GM23338 (cell line): ENCODE measurements around the gene PFKFB3. TPM values are rescaled to one million over a fixed set of nuclear protein-coding genes. Genes with fewer than 3 reads are reported as not detected.

Source experiments
- ATAC-seq: fragments of 200-7000 bp; cut with Tn5 transposase; 3 replicates; pipeline ENCODE4 v1.9.1; 2020
- DNase-seq: peaks from one replicate; pipeline ENCODE4 v3.0.0-alpha.2; 2015; ENCODE audit warnings: low spot score
- H2AFZ ChIP-seq: fragments of 200-600 bp; sonication (generic); 2 replicates; pipeline ENCODE4 v1.8.0; 2016; ENCODE audit warnings: antibody characterized with exemption, mild to moderate bottlenecking, moderate library complexity
- H3F3A ChIP-seq: fragments of 200-600 bp; sonication (generic); replicated peaks from 2 replicates; pipeline ENCODE4 v1.8.0; 2017; ENCODE audit warnings: antibody characterized with exemption, mixed run types, low read depth
- H3K27ac ChIP-seq: fragments of 200-600 bp; sonication (generic); 2 replicates; pipeline ENCODE4 v1.6.1; 2016; ENCODE audit warnings: low read depth
- H3K27me3 ChIP-seq: fragments of 200-600 bp; sonication (generic); 2 replicates; pipeline ENCODE4 v1.8.0; 2016; ENCODE audit warnings: mild to moderate bottlenecking, mixed run types, moderate library complexity; ENCODE audit not compliant: insufficient read depth
- H3K36me3 ChIP-seq: fragments of 200-600 bp; sonication (generic); 2 replicates; pipeline ENCODE4 v1.8.0; 2016; ENCODE audit warnings: mild to moderate bottlenecking; ENCODE audit not compliant: insufficient read depth
- H3K4me1 ChIP-seq: fragments of 200-600 bp; sonication (generic); 2 replicates; pipeline ENCODE4 v1.8.0; 2016; ENCODE audit warnings: mild to moderate bottlenecking, moderate library complexity; ENCODE audit not compliant: insufficient read depth
- H3K4me2 ChIP-seq: fragments of 200-600 bp; sonication (generic); 2 replicates; pipeline ENCODE4 v1.7.1; 2017; ENCODE audit warnings: mixed run types
- H3K4me3 ChIP-seq: fragments of 200-600 bp; sonication (generic); 2 replicates; pipeline ENCODE4 v1.6.1; 2016; ENCODE audit warnings: mixed run types
- H3K79me2 ChIP-seq: fragments of 200-600 bp; sonication (generic); replicated peaks from 2 replicates; pipeline ENCODE4 v1.8.0; 2017; ENCODE audit warnings: mild to moderate bottlenecking; ENCODE audit not compliant: insufficient read depth
- H3K9me2 ChIP-seq: fragments of 200-600 bp; sonication (generic); 2 replicates; pipeline ENCODE4 v1.8.0; 2017; ENCODE audit not compliant: insufficient read depth
- H4K20me1 ChIP-seq: fragments of 200-600 bp; sonication (generic); replicated peaks from 2 replicates; pipeline ENCODE4 v1.8.0; 2017; ENCODE audit warnings: mild to moderate bottlenecking; ENCODE audit not compliant: insufficient read depth
- H3K27ac Mint-ChIP-seq: 2 replicates; pipeline ENCODE4 v1.8.0; 2020; ENCODE audit warnings: inconsistent platforms, mild to moderate bottlenecking, moderate library complexity, mixed read lengths
- H3K27me3 Mint-ChIP-seq: 3 replicates; pipeline ENCODE4 v1.8.0; 2022; ENCODE audit warnings: low read depth, mild to moderate bottlenecking, moderate library complexity, mixed read lengths, inconsistent platforms; ENCODE audit not compliant: insufficient read depth, poor library complexity
- H3K36me3 Mint-ChIP-seq: 3 replicates; pipeline ENCODE4 v1.8.0; 2021; ENCODE audit warnings: low read depth, mild to moderate bottlenecking, inconsistent platforms, moderate library complexity, mixed read lengths
- H3K4me1 Mint-ChIP-seq: 3 replicates; pipeline ENCODE4 v1.8.0; 2020; ENCODE audit warnings: mild to moderate bottlenecking, inconsistent platforms, mixed read lengths
- H3K4me3 Mint-ChIP-seq: 3 replicates; pipeline ENCODE4 v1.8.0; 2021; ENCODE audit warnings: moderate library complexity, mild to moderate bottlenecking, inconsistent platforms, mixed read lengths
- H3K9me3 Mint-ChIP-seq: 3 replicates; pipeline ENCODE4 v1.8.0; 2020; ENCODE audit warnings: moderate library complexity, mild to moderate bottlenecking, inconsistent platforms, mixed read lengths
- CREB1 ChIP-seq: fragments of 250-450 bp; sonication (Bioruptor Pico); IDR thresholded peaks from 2 replicates; pipeline ENCODE4 v1.5.0; 2020; ENCODE audit warnings: low read depth, mild to moderate bottlenecking, moderate library complexity
- EZH2 ChIP-seq: fragments of 200-600 bp; sonication (generic); IDR thresholded peaks from one replicate; pipeline ENCODE4 v1.8.0; 2017; ENCODE audit warnings: antibody characterized with exemption, mild to moderate bottlenecking, low read depth; ENCODE audit not compliant: unreplicated experiment
- EZH2phosphoT487 ChIP-seq: fragments of 200-600 bp; sonication (generic); IDR thresholded peaks from one replicate; pipeline ENCODE4 v1.8.1; 2018; ENCODE audit warnings: antibody characterized with exemption; ENCODE audit not compliant: unreplicated experiment
- JUNB ChIP-seq: IDR thresholded peaks from one replicate; pipeline ENCODE4 v1.6.1; 2016; ENCODE audit warnings: antibody characterized with exemption; ENCODE audit not compliant: unreplicated experiment
- NANOG ChIP-seq: IDR thresholded peaks from 2 replicates; pipeline ENCODE4 v1.6.1; 2016; ENCODE audit warnings: antibody characterized with exemption, borderline replicate concordance
- ZNF114 ChIP-seq: fragments of 250-450 bp; sonication (Bioruptor Pico); IDR thresholded peaks from 2 replicates; pipeline ENCODE4 v1.5.0; 2020; ENCODE audit warnings: mild to moderate bottlenecking, moderate library complexity
- ZNF331 ChIP-seq: fragments of 250-450 bp; sonication (Bioruptor Pico); IDR thresholded peaks from 2 replicates; pipeline ENCODE4 v1.5.0; 2020; ENCODE audit warnings: low read depth, mild to moderate bottlenecking, moderate library complexity
- polyA plus RNA-seq: library from polyadenylated mRNA; unstranded; fragments of >200 nt; fragmentation: Nextera tagmentation; extraction: Ambion mirVana; gene quantifications from 2 replicates; pipeline ENCODE4 v1.2.1, GENCODE V29; 2016
- total RNA-seq: library from RNA; depleted of rRNA; stranded (reverse); fragments of >200 nt; shearing (Covaris generic); gene quantifications from 2 replicates; pipeline ENCODE4 v1.2.3, GENCODE V29; 2014
- TF ChIP-seq, protein P1 (sequence below): IDR thresholded peaks from 2 replicates; pipeline ENCODE4 v1.6.1; 2016; ENCODE audit warnings: antibody characterized with exemption
- TF ChIP-seq, protein P2 (sequence below): fragments of 250-450 bp; sonication (Bioruptor Pico); IDR thresholded peaks from 2 replicates; pipeline ENCODE4 v1.5.0; 2020; ENCODE audit warnings: mild to moderate bottlenecking, moderate library complexity
- TF ChIP-seq, protein P3 (sequence below): IDR thresholded peaks from one replicate; pipeline ENCODE4 v1.6.1; 2018; ENCODE audit warnings: antibody characterized with exemption; ENCODE audit not compliant: unreplicated experiment

Gene PFKFB3
- total and polyA plus RNA-seq, 2 experiments from 2014 or later, result 9.5 to 26.8 TPM

DNA sequence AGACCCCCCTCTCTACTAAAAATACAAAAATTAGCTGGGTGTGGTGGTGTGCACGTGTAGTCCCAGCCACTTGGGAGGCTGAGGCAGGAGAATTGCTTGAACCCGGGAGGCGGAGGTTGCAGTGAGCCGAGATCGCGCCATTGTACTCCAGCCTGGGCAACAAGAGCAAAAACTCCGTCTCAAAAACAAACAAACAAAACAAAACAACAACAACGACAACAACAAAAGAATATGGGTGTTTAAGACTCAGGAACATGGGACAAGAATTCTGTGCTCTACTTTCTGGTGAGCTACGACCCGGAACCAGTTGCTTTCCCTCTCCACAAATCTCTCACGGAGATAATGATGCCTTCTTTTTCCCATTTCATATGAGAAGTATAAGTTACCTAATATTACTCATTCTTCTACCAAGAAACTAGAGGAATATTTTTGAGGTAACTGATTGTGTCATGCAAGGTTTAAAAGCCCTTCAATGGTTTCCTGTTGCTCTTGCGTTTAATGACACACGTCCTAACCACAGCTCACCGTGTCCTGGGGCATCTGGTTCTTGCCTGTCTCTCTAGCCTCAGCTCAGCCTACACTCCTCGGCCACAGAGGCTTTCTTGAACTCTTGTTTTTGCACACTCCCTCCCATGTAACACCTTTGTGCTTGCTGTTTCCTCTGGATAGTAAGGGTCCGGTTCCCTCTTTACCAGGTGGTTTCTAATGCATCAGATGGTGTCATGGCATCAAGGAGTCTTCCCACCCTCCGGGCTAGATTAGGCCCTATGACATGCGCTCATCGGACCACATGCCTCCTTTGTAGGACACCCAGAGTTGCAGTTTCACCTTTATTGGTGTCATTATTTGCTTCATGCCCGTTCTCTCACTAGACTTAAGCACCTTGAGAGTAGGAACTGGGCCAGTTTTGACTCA, 67.5 kb downstream of the PFKFB3 start (continued):
- TF ChIP-seq, protein P1, sequence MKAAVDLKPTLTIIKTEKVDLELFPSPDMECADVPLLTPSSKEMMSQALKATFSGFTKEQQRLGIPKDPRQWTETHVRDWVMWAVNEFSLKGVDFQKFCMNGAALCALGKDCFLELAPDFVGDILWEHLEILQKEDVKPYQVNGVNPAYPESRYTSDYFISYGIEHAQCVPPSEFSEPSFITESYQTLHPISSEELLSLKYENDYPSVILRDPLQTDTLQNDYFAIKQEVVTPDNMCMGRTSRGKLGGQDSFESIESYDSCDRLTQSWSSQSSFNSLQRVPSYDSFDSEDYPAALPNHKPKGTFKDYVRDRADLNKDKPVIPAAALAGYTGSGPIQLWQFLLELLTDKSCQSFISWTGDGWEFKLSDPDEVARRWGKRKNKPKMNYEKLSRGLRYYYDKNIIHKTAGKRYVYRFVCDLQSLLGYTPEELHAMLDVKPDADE, result no peak
- no peak for TF ChIP-seq CREB1 (CRISPR knock-in tag)
- TF ChIP-seq NANOG, result no peak
- no peak for TF ChIP-seq ZNF331

DNA sequence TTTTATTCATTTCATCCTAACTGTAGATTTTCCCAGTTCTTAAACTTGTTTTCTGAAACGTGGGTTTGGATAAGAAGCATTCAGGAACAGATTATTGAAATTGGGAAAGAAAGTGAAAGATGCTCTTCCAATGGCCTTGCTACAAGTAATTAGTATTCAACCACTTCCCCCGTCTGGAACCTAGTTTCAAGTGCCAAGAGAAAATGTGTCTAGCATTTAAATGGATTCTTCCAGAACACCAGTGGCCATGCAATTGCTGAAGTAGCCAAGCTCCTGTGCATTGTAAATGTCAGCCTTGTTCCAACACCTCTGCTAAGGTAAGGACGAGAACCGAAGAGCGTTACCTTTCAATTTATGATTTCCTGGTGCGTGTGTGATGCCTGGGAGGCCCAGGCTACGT, 68.2 kb downstream of the PFKFB3 start:
- H3K4me3 Mint-ChIP-seq, result no peak overlapping the region
- no peak for ATAC-seq
- peaks cover 7% of the 10 kb centered on the region for H3K27me3 Mint-ChIP-seq
- H3K36me3 Mint-ChIP-seq, result no peaks in the 10 kb centered on the region
- DNase-seq, result no peak
- H3K9me3 Mint-ChIP-seq, result no peaks in the 10 kb centered on the region
- Histone ChIP-seq H3F3A (no peaks in the 10 kb centered on the region), H3K27ac (no peak overlapping the region), H3K9me2 (no peaks in the 10 kb centered on the region), H4K20me1 (no peaks in the 10 kb centered on the region), H3K4me1 (no peaks in the 10 kb centered on the region), H3K27me3 (no peaks in the 10 kb centered on the region), H3K79me2 (no peaks in the 10 kb centered on the region), H2AFZ (no peak overlapping the region), H3K4me3 (no peak overlapping the region), H3K36me3 (no peaks in the 10 kb centered on the region), H3K4me2 (no peak overlapping the region)
- TF ChIP-seq, protein P2, sequence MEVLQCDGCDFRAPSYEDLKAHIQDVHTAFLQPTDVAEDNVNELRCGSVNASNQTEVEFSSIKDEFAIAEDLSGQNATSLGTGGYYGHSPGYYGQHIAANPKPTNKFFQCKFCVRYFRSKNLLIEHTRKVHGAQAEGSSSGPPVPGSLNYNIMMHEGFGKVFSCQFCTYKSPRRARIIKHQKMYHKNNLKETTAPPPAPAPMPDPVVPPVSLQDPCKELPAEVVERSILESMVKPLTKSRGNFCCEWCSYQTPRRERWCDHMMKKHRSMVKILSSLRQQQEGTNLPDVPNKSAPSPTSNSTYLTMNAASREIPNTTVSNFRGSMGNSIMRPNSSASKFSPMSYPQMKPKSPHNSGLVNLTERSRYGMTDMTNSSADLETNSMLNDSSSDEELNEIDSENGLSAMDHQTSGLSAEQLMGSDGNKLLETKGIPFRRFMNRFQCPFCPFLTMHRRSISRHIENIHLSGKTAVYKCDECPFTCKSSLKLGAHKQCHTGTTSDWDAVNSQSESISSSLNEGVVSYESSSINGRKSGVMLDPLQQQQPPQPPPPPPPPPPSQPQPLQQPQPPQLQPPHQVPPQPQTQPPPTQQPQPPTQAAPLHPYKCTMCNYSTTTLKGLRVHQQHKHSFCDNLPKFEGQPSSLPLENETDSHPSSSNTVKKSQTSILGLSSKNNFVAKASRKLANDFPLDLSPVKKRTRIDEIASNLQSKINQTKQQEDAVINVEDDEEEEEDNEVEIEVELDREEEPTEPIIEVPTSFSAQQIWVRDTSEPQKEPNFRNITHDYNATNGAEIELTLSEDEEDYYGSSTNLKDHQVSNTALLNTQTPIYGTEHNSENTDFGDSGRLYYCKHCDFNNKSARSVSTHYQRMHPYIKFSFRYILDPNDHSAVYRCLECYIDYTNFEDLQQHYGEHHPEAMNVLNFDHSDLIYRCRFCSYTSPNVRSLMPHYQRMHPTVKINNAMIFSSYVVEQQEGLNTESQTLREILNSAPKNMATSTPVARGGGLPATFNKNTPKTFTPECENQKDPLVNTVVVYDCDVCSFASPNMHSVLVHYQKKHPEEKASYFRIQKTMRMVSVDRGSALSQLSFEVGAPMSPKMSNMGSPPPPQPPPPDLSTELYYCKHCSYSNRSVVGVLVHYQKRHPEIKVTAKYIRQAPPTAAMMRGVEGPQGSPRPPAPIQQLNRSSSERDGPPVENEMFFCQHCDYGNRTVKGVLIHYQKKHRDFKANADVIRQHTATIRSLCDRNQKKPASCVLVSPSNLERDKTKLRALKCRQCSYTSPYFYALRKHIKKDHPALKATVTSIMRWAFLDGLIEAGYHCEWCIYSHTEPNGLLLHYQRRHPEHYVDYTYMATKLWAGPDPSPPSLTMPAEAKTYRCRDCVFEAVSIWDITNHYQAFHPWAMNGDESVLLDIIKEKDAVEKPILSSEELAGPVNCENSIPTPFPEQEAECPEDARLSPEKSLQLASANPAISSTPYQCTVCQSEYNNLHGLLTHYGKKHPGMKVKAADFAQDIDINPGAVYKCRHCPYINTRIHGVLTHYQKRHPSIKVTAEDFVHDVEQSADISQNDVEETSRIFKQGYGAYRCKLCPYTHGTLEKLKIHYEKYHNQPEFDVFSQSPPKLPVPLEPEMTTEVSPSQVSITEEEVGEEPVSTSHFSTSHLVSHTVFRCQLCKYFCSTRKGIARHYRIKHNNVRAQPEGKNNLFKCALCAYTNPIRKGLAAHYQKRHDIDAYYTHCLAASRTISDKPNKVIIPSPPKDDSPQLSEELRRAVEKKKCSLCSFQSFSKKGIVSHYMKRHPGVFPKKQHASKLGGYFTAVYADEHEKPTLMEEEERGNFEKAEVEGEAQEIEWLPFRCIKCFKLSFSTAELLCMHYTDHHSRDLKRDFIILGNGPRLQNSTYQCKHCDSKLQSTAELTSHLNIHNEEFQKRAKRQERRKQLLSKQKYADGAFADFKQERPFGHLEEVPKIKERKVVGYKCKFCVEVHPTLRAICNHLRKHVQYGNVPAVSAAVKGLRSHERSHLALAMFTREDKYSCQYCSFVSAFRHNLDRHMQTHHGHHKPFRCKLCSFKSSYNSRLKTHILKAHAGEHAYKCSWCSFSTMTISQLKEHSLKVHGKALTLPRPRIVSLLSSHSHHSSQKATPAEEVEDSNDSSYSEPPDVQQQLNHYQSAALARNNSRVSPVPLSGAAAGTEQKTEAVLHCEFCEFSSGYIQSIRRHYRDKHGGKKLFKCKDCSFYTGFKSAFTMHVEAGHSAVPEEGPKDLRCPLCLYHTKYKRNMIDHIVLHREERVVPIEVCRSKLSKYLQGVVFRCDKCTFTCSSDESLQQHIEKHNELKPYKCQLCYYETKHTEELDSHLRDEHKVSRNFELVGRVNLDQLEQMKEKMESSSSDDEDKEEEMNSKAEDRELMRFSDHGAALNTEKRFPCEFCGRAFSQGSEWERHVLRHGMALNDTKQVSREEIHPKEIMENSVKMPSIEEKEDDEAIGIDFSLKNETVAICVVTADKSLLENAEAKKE, result no peak
- TF ChIP-seq ZNF331 (no peak), NANOG (no peak), EZH2 (no peak), EZH2phosphoT487 (no peak), CREB1 (CRISPR knock-in tag) (no peak), ZNF114 (no peak), JUNB (no peak)
- TF ChIP-seq, protein P1, result no peak
- TF ChIP-seq, protein P3, sequence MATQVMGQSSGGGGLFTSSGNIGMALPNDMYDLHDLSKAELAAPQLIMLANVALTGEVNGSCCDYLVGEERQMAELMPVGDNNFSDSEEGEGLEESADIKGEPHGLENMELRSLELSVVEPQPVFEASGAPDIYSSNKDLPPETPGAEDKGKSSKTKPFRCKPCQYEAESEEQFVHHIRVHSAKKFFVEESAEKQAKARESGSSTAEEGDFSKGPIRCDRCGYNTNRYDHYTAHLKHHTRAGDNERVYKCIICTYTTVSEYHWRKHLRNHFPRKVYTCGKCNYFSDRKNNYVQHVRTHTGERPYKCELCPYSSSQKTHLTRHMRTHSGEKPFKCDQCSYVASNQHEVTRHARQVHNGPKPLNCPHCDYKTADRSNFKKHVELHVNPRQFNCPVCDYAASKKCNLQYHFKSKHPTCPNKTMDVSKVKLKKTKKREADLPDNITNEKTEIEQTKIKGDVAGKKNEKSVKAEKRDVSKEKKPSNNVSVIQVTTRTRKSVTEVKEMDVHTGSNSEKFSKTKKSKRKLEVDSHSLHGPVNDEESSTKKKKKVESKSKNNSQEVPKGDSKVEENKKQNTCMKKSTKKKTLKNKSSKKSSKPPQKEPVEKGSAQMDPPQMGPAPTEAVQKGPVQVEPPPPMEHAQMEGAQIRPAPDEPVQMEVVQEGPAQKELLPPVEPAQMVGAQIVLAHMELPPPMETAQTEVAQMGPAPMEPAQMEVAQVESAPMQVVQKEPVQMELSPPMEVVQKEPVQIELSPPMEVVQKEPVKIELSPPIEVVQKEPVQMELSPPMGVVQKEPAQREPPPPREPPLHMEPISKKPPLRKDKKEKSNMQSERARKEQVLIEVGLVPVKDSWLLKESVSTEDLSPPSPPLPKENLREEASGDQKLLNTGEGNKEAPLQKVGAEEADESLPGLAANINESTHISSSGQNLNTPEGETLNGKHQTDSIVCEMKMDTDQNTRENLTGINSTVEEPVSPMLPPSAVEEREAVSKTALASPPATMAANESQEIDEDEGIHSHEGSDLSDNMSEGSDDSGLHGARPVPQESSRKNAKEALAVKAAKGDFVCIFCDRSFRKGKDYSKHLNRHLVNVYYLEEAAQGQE, result no peak
- 0 out of 3 replicates have a peak, but pooled peaks cover 3% of the 10 kb centered on the region for H3K4me1 Mint-ChIP-seq
- H3K27ac Mint-ChIP-seq, result no peak overlapping the region
